HEK293 (cell line): ENCODE results near the gene NID1.

Experiments
- BCL11A ChIP-seq: fragments of 450-650 bp; formaldehyde crosslinking; IDR thresholded peaks from 2 replicates; pipeline ENCODE4 v1.5.1; 2016; ENCODE audit warnings: low read depth, missing biosample characterization, missing genetic modification characterization
- CTCF ChIP-seq: fragments of 450-650 bp; formaldehyde crosslinking; IDR thresholded peaks from 2 replicates; pipeline ENCODE4 v1.5.1; 2016; ENCODE audit warnings: missing biosample characterization, missing genetic modification characterization
- YY1 ChIP-seq: fragments of 450-650 bp; formaldehyde crosslinking; IDR thresholded peaks from 2 replicates; pipeline ENCODE4 v1.5.1; 2018; ENCODE audit warnings: missing biosample characterization, missing genetic modification characterization
- ZNF24 ChIP-seq: fragments of 450-650 bp; formaldehyde crosslinking; IDR thresholded peaks from 2 replicates; pipeline ENCODE4 v1.5.1; 2016; ENCODE audit warnings: missing biosample characterization, missing genetic modification characterization
- ZNF621 ChIP-seq: fragments of 450-650 bp; formaldehyde crosslinking; IDR thresholded peaks from 2 replicates; pipeline ENCODE4 v1.5.1; 2017; ENCODE audit warnings: missing biosample characterization, missing genetic modification characterization

GRCh38 chr1:235939480-235939775, 125.5 kb downstream of the NID1 start:
- TF ChIP-seq ZNF24 (tag by site-specific recombination) = no peak
- no peak for TF ChIP-seq CTCF (tag by site-specific recombination)
- TF ChIP-seq ZNF621 (tag by site-specific recombination) = no peak
- no peak for TF ChIP-seq YY1 (tag by site-specific recombination)
- no peak for TF ChIP-seq BCL11A (tag by site-specific recombination)
